Activated CD8-positive, alpha-beta memory T cell treated with anti-CD3 and anti-CD28 coated beads for 36 hours (primary cell): Measurements from ENCODE around the gene RDH8. TPM values are rescaled to one million over a fixed set of nuclear protein-coding genes. Genes with fewer than 3 reads are reported as not detected.

Experiments used
- CTCF ChIA-PET: fragments of 350-600 bp; sonication (Branson Sonifier 250); formaldehyde crosslinking; loops from one replicate; lab custom pipeline; 2021; ENCODE audit warnings: antibody characterized with exemption; lab: Charles Lee
- POLR2A ChIA-PET: fragments of 350-600 bp; sonication (Branson Sonifier 250); formaldehyde crosslinking; loops from one replicate; lab custom pipeline; 2021; ENCODE audit warnings: antibody characterized with exemption; lab: Charles Lee
- total RNA-seq, 2 experiments: library from RNA; stranded (reverse); gene quantifications; one replicate each; pipeline ENCODE4 v1.2.3, GENCODE V29; 2021

The RDH8 gene, protein sequence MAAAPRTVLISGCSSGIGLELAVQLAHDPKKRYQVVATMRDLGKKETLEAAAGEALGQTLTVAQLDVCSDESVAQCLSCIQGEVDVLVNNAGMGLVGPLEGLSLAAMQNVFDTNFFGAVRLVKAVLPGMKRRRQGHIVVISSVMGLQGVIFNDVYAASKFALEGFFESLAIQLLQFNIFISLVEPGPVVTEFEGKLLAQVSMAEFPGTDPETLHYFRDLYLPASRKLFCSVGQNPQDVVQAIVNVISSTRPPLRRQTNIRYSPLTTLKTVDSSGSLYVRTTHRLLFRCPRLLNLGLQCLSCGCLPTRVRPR
- total RNA-seq = not detected

DNA sequence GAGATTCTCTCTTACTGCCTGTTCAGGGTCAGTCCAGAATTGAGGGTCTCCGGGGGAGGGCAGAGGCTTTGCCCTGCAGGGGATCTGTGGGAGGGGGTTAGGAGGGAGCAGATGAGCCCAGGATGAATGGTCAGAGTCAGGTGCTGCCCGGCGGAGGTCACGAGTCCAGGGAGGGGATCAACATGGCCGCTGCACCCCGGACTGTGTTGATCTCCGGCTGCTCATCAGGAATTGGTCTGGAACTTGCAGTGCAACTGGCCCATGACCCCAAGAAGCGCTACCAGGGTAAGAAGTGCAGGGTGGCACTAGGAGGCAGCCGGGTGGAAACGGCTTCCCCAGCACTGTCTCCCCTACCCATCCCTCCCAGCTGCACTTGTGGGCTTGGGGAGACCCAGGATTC is at the start of gene RDH8:
TSS of gene RDH8 (plus strand) at position 168 of the 400 bp plus-strand sequence. CDS start at position 183, 15 bp downstream.
- CTCF ChIA-PET = interaction anchor here (1.0 kb wide), 1 partner anchor 14 kb away, joined by 3 read pairs; no protein-coding TSS in a partner anchor
- POLR2A ChIA-PET = no interaction called here

DNA sequence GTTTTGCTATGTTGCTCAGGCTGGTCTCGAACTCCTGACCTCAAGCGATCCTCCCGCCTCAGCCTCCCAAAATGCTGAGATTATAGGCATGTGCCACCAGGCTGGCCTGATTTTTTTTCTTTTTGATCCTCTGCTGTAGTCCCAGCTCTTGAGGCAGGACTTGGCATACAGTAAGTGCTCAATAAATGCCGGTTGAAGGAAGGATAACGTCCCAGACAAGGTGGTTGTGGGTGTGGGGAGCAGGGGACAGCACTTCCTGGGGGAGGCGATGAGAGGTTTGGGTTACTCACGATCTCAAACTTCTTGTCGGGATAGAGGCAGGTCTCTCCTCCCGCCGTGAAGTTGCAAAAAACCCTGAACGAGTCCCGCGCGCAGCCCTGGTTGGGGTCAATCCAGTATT is 47.3 kb upstream of the RDH8 start:
- POLR2A ChIA-PET = no interaction called here
- CTCF ChIA-PET = interaction anchor here (0.6 kb wide), 1 partner anchor 60 kb away, joined by 3 read pairs; no protein-coding TSS in a partner anchor

DNA sequence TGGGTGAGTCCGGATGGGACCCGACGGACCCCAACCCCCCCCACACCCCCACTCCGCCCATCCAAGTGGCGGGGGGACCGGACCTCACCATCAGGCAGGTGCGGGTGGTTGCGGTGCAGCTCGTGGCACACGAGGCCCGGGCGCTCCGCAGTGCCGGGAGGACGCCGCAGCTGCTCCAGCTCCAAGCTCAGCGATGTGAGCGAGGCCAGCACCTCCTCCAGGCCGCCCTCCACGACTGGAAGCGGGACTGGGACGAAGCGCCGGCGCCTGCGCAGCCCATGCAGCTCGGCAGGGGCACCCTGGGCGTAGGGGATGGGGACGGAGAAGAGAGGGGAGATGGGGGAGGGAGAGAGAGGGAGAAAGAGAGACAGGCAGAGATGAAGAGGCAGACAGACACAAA is 46.8 kb upstream of the RDH8 start:
- ChIA-PET CTCF (no interaction called here), POLR2A (no interaction called here)

DNA sequence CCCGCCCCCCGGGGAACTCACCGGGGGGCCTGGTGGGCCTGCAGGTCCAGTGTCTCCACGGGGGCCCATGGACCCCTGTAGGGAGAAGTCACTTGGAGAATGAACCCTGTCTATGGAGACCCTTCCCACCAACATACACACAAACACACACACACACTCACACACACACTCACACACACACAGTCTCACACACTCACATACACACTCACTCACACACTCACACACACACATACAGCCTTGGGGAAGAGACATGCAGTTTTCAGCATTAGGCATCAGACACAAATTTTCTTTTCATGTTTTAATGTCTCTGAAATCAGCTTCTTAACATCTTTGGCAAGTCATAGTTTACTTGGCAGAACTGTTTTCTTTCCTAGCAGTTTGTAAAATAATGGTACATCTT is 46.0 kb upstream of the RDH8 start:
- POLR2A ChIA-PET = no interaction called here
- CTCF ChIA-PET = no interaction called here

DNA sequence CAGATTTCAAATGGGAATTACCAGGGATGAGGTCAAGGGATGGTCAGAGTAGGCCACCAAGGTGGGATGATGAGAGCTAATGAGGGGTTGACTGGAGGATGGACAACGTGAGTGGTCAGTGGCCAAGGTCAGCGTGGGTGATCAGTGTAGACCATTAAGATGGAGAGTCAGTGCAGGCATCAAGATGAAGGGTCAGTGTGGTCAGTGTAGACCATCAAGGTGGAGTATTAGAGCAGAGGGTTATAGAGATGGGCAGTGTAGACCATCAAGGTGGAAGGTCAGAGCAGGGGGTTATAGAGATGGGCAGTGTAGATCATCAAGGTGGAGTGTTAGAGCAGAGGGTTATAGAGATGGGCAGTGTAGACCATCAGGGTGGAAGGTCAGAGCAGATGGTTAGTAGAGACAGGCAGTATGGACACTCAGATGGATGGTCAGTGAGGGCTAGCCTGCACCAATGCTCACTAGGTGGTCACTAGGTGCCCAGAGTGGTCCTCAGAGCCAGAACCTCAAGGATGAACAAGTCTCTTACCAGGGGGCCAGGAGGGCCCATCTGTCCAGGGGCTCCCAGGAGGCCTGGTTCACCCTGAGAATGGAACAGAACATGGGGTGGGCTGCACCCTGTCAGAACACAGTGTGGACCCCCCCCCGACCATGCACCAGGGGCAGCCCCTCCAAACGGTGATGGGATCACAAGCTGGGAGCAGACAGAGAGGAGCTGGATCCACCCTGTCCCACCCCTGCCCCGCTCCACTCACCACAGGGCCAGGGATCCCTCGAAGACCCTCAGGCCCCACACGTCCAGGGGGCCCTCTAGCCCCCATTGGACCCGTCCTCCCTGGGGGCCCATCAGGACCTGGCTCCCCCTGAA is 44.2 kb upstream of the RDH8 start:
- ChIA-PET CTCF (no interaction called here), POLR2A (no interaction called here)

DNA sequence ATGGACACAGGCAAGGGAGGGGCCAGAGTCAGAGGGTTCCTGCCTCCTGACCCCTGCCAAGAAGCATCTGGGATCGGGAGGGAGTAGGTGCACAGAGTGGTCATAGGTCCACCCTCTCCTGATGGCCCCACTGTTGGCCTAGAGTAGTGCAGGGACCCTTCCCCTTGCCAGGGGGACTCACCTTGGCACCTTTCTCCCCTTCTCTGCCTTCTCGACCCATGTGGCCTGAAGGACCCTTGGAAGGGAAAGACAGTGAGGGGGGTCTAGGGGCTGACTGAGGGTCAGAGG is 43.7 kb upstream of the RDH8 start:
- ChIA-PET CTCF (no interaction called here), POLR2A (no interaction called here)

DNA sequence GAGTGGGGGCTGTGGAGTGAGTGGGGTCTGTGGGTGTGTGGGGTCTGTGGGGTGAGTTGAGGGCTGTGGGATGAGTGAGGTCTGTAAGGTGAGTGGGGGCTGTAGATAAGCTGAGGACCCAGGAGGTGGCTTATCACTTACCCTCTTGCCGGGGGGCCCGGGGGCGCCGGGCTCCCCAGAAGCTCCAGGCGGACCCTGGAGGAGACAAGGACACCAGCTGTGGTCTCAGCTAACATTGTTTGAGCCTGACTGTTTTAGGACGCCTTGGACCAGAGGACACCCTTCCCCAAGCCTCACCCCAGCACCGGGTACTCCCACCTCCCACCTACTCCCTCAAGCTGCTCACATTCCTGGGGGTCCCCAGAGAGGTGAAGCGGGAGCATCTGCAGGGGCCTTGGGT is 42.8 kb upstream of the RDH8 start:
- ChIA-PET CTCF (interaction anchor here (1.0 kb wide), 1 partner anchor 23 kb away, joined by 4 read pairs; no protein-coding TSS in a partner anchor), POLR2A (no interaction called here)

DNA sequence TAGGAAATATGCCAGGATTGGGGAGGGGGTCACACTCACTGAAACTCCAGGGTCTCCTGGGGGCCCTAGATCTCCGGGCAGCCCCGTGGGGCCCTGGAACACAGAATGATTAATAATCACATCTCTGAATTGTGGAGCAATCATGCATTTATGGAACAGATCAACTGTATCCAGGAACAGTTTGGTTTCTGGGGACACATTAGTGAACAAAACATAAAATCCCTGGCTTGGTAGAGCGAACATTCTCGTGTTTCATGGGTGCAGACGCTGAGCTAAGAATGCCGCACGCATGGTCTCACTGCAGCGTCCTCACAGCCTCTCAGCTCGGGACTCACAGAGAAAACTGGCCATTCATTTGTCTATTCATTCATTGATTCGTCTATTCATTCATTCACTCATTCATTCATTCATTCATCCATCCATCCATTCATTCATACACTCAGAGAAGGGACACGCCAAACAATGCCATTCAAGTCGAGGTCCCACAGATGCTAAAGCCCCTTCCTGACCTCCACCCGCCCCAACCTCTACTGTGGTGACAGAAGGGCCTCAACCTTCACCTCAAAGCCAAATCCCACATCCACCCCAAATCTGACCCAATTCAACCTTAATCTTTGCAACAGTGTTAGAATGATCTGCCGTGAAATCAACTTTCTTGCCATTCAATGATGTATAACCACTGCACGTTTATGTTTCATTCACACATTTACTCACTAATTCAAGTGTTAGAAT is 42.0 kb upstream of the RDH8 start:
- ChIA-PET CTCF (interaction anchor here (1.0 kb wide), 1 partner anchor 22 kb away, joined by 4 read pairs; no protein-coding TSS in a partner anchor), POLR2A (no interaction called here)

DNA sequence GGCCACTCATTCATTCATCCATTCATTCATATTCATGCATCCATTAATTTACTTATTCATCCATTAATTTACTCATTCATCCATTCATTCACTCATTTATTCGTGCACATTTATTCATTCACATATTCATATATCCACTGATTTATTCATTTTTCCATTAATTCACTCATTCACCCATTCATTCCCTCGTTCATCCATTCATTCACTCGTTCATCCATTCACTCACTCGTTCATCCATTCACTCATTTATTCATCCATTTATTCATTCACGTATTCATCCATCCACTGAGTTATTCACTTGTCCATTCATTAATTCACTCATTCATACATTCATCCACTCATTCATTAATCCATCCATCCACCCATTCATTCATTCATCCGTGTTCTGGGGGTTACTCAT is 41.2 kb upstream of the RDH8 start:
- CTCF ChIA-PET = no interaction called here
- POLR2A ChIA-PET = no interaction called here

DNA sequence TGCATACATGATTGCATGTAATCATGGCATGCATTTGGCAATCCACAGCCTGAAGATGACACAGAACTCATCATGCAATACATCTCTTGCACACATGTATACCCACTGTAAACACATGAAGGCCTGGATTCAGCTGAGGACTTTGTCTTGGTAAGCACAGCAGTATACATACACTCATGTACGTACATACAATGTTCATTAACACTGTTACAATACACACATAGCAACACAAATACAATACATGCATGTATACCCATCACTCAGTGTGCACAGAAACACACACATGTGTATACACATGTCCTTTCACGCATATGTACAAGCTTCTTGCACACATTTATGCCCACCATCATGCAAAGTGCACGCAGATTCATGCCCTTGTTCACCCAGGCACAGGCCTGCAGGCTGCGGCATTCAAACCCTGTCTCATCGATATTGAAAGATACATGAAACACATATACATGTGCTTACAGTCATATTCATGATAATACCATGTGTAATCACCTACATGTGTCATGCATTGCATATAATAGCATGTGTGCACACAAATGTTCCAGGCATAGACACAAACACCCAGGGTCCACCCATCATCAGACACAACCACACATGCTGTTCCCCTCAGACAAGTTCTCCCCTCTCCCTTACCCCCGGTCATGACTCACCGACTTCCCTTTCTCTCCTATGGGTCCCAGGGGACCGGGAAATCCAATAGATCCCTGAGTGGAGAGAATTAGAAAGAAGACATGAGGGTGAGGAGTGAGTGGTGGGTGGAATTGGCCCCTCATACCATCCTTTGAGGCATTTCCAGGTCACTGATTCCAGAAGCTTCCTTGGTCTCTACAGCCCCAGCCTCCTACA is 31.6 kb upstream of the RDH8 start:
- POLR2A ChIA-PET = no interaction called here
- CTCF ChIA-PET = no interaction called here

DNA sequence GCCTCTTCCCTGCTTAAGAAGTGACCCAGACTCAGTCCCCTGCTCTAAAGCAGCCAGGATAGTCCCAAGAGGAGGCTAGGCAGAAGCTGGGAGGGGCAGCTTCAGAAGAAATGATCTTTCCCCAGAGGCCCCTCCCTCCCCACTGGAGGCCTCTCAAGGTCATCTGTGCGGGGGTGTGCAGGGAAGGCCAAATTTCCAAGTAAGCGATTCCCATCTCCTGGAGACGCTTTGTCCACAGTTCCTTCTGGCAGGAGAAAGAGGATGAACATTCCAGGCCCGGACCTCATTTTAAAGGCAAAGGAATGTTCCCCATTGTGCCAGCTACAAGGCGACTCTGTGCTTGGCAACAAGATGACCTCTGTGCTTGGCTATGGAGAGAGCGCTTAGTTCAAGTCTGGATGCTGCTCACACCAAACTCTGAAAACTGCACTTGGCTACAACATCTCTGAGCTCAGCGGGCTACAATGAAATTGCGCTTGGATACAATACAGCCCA is 26.4 kb upstream of the RDH8 start:
- CTCF ChIA-PET = no interaction called here

DNA sequence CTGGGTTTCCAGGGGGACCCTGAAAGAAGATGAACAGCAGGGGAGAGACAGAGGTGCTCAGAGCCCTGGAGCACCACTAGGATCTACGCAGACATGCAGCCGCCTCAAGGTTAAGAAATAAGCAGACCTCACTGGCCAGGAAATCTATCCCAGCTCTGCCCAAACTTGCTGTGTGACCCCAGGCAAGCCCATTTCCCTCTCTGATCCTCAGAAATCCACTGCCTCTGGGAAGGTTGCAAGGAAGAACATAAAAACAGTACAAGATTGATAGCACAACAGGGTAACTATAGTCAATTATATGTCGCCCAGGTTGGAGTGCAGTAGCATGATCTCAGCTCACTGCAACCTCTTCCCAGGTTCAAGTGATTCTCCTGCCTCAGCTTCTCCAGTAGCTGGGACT is 23.8 kb upstream of the RDH8 start:
- ChIA-PET POLR2A (no interaction called here), CTCF (interaction anchor here (0.7 to 1.3 kb wide), 2 partner anchors 10 to 132 kb away, joined by 3 to 8 read pairs; no protein-coding TSS in a partner anchor)

More for the DNA sequence above, 26.4 kb upstream of the RDH8 start:
- POLR2A ChIA-PET = no interaction called here

DNA sequence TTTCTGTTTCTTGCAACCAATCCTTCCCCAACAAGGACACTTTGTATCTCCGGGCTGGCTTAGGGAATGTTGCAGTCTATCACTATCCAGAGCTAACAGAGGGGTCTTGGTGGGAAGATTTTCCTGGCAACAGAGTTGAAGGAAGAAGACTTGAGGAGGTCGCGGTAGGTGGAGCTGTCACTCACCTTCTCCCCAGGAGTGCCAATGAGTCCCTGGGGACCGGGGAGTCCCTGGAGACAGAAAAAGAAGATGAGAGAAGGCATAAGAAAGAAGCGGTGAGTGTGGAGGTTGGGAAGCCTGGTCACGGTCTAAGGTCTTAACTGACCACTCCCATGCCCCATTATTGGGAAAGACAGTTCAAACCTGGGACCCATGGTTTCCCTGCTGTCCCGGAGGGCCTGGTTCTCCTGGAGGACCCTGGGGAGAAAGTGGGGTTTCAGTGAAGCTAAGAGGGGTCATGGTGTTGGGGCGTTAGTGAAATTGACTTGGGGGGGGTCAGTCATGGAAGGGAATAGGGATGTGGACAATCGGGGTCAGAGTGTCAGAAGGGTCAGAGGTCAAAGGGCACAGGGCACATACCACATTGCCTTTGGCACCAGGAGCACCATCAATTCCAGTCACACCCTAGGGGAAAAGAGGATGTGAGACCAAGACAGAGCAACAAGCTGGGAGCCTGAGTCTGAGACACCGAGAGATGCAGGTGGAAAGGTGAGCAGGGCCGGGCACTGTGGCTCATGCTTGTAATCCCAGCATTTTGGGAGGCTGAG is 21.7 kb upstream of the RDH8 start:
- CTCF ChIA-PET = no interaction called here
- POLR2A ChIA-PET = no interaction called here

DNA sequence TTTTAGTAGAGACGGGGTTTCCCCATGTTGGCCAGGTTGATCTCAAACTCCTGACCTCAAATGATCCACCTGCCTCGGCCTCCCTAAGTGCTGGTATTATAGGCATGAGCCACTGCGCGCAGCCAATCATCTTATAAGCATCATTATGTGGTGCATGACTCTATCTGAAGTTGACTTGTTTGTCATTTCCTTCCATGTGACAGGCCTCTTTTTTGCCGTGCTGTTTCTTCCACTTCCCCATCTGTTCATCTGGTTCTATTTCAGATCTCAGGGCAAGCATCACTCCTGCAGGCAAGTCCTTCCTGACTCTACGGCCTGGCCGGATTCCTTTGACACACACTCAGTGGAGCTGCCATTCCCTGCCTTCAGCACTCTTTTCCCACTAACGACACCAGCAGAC is 18.2 kb upstream of the RDH8 start:
- POLR2A ChIA-PET = no interaction called here
- CTCF ChIA-PET = no interaction called here

DNA sequence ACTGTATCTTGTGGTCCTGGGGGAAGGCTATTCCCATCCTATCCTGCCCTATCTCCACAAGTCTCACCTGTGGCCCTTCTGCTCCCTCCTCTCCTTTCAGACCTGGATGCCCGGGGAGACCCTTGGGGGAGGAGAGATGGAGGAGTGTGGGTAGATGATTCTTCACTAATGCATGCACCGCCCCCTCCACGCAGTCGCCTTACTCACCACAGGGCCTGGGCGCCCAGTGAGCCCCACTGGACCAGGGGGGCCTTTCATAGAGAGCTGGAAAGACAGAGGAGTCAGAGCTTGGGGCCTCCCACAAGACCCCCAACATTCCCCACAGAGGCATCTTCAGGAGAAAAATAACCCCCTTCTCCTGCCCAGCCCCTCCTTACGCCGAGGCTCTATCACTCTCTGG is 17.3 kb upstream of the RDH8 start:
- ChIA-PET CTCF (no interaction called here), POLR2A (no interaction called here)

DNA sequence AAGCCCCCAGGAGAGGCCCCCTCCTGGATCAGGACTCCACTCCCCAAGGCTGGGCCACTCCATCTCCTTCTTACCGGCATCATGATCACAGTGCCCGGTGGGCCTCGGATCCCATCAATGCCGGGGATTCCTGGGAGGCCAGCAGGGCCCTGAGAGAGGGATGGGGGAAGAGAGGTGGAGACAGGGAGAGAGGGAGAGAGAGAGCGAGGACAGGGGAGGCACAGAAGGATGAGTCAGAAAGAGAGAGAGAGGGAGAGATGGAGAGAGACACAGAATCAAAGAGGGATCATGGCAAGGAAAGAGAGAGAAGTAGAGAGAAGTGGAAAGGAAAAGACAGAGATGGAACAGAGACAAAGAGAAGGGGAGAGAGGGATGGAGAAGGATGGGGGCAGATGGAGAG is 16.7 kb upstream of the RDH8 start:
- CTCF ChIA-PET = no interaction called here

DNA sequence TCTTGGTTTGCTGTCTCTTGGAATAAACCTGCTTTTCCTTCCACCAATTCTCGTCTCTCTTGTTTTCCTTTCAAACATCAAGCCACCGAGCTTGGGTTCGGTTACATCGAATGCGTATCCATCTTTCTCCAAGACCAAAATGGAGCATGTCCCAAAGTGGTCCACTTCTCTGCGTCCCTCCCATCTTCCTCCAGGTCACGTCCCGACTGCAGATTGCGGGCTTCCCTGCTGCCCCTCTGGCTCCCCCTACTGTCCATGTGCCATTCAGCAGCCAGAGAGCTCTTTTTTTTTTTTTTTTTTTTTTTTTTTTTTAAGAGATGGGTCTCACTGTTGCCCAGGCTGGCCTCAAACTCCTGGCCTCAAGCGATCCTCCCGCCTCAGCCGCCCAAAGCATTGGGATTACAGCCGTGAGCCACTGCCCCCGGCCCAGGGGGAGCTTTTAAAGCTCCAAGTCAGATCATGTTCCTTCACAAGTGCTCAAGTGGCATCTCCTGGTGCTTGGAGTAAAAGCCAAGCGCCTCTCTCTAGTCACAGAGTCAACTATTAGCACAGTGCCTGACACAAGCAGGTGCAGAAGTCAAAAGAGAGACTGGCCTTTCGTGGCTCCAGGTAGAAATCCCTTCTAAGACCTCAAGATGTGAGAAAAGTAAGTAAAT is 13.0 kb upstream of the RDH8 start:
- ChIA-PET POLR2A (interaction anchor here (0.5 to 0.7 kb wide), 3 partner anchors 9 to 271 kb away, joined by 3 read pairs; no protein-coding TSS in a partner anchor), CTCF (interaction anchor here (0.7 to 3.0 kb wide), 13 partner anchors 11 to 250 kb away, joined by 3 to 15 read pairs (median 4); partner anchors contain the start of gene COL5A3)

More for the DNA sequence above, 16.7 kb upstream of the RDH8 start:
- POLR2A ChIA-PET = no interaction called here
